ENCODE measurements around the gene RALB. TPM values are rescaled to one million over a fixed set of nuclear protein-coding genes. Genes with fewer than 3 reads are reported as not detected.

The RALB gene
- total RNA-seq, 2 experiments from 2014 or later = 3.1 to 3.6 TPM

- Mint-ChIP-seq H3K4me3 (peak overlapping the region; percentile 44), H3K4me1 (ENCODE audit: low read depth) (peaks cover 15% of the 10 kb centered on the region), H3K27me3 (peaks cover 66% of the 10 kb centered on the region), H3K27ac (no peak overlapping the region), H3K9me3 (no peaks in the 10 kb centered on the region), H3K36me3 (ENCODE audit: low read depth) (no peaks in the 10 kb centered on the region)
- H3K4me1 ChIP-seq (ENCODE audit: insufficient read depth, low read length) = peaks cover 31% of the 10 kb centered on the region
- H3K27ac ChIP-seq (ENCODE audit: low read depth in 1 of 2, low read length in 2 of 2) = no peak overlapping the region
- H3K27me3 ChIP-seq (ENCODE audit: control insufficient read depth in 1 of 2, insufficient read depth in 2 of 2, low read length in 2 of 2) = peaks cover 42 to 56% of the 10 kb centered on the region in 2 experiments
- no peak overlapping the region for H3K4me3 ChIP-seq (ENCODE audit: low read length)
- intact Hi-C loops (cut with DNase I, micrococcal nuclease) = loop anchor here in 1 of 2 experiments (2.0 kb wide), 1 partner anchor 338 kb away; no protein-coding TSS in a partner anchor
- peaks cover 0 to 16% of the 10 kb centered on the region in 2 experiments for H3K9me3 ChIP-seq (ENCODE audit: control insufficient read depth in 1 of 2, insufficient read depth in 1 of 2, low read length in 2 of 2)
- ChIA-PET CTCF (no interaction called here), POLR2A (no interaction called here)
- ATAC-seq (ENCODE audit: poor library complexity) (no peak), DNase-seq (no peak)
- TF ChIP-seq CTCF (IDR thresholded peaks at IDR 0.05) = no peak
- no peaks in the 10 kb centered on the region for H3K36me3 ChIP-seq (ENCODE audit: insufficient read depth, low read length)
Measured at GRCh38 chr2:120342446-120342845, 89.8 kb downstream of the RALB start.

- H3K9me3 ChIP-seq (ENCODE audit: control insufficient read depth in 1 of 2, insufficient read depth in 1 of 2, low read length in 2 of 2) = peaks cover 0 to 17% of the 10 kb centered on the region in 2 experiments
- no peaks in the 10 kb centered on the region for H3K36me3 ChIP-seq (ENCODE audit: insufficient read depth, low read length)
- Mint-ChIP-seq H3K27ac (no peak overlapping the region), H3K4me3 (peak overlapping the region; percentile 84), H3K9me3 (no peaks in the 10 kb centered on the region), H3K4me1 (ENCODE audit: low read depth) (peaks cover 19% of the 10 kb centered on the region), H3K36me3 (ENCODE audit: low read depth) (no peaks in the 10 kb centered on the region), H3K27me3 (peaks cover 67% of the 10 kb centered on the region)
- no peak overlapping the region for H3K4me3 ChIP-seq (ENCODE audit: low read length)
- ChIA-PET POLR2A (no interaction called here), CTCF (interaction anchor here (1.0 to 1.1 kb wide), 2 partner anchors 9 to 332 kb away, joined by 3 to 4 read pairs; no protein-coding TSS in a partner anchor)
- no peak for ATAC-seq (ENCODE audit: poor library complexity)
- H3K27me3 ChIP-seq (ENCODE audit: control insufficient read depth in 1 of 2, insufficient read depth in 2 of 2, low read length in 2 of 2) = peaks cover 47 to 62% of the 10 kb centered on the region in 2 experiments
- intact Hi-C loops (cut with DNase I, micrococcal nuclease) = loop anchor here in 1 of 2 experiments (2.0 kb wide), 1 partner anchor 338 kb away; no protein-coding TSS in a partner anchor
- H3K27ac ChIP-seq (ENCODE audit: low read depth in 1 of 2, low read length in 2 of 2) = no peak overlapping the region
- no peak for TF ChIP-seq CTCF (IDR thresholded peaks at IDR 0.05)
- DNase-seq = no peak
- H3K4me1 ChIP-seq (ENCODE audit: insufficient read depth, low read length) = peaks cover 35% of the 10 kb centered on the region
Measured at GRCh38 chr2:120343100-120343432, 90.4 kb downstream of the RALB start.

- Mint-ChIP-seq H3K36me3 (ENCODE audit: low read depth) (no peaks in the 10 kb centered on the region), H3K4me1 (ENCODE audit: low read depth) (peaks cover 19% of the 10 kb centered on the region), H3K27me3 (peaks cover 67% of the 10 kb centered on the region), H3K4me3 (peak overlapping the region; percentile 84), H3K27ac (no peak overlapping the region), H3K9me3 (no peaks in the 10 kb centered on the region)
- no peak overlapping the region for H3K4me3 ChIP-seq (ENCODE audit: low read length)
- H3K27ac ChIP-seq (ENCODE audit: low read depth in 1 of 2, low read length in 2 of 2) = no peak overlapping the region
- TF ChIP-seq CTCF (IDR thresholded peaks at IDR 0.05) = peak; percentile 42
- DNase-seq = peak; percentile 14 to 73 (median 42)
- H3K27me3 ChIP-seq (ENCODE audit: control insufficient read depth in 1 of 2, insufficient read depth in 2 of 2, low read length in 2 of 2) = peaks cover 51 to 67% of the 10 kb centered on the region in 2 experiments
- no peaks in the 10 kb centered on the region for H3K36me3 ChIP-seq (ENCODE audit: insufficient read depth, low read length)
- intact Hi-C loops (cut with DNase I, micrococcal nuclease) = loop anchor here in 1 of 2 experiments (2.0 kb wide), 1 partner anchor 337 kb away; no protein-coding TSS in a partner anchor
- peaks cover 35% of the 10 kb centered on the region for H3K4me1 ChIP-seq (ENCODE audit: insufficient read depth, low read length)
- ChIA-PET POLR2A (no interaction called here), CTCF (interaction anchor here (1.0 to 1.1 kb wide), 2 partner anchors 10 to 332 kb away, joined by 3 to 4 read pairs; no protein-coding TSS in a partner anchor)
- H3K9me3 ChIP-seq (ENCODE audit: control insufficient read depth in 1 of 2, insufficient read depth in 1 of 2, low read length in 2 of 2) = peaks cover 0 to 17% of the 10 kb centered on the region in 2 experiments
- ATAC-seq (ENCODE audit: poor library complexity) = peak; percentile 49
Measured at GRCh38 chr2:120343433-120344105, 90.9 kb downstream of the RALB start.

Other genes with a start within 250 kb of the RALB start
- 1 to 10 TPM; 4.6 to 5.1 TPM for gene EPB41L5, start 239.8 kb upstream of the RALB start, total RNA-seq
- gene TMEM185B, start 29.5 kb upstream of the RALB start, total RNA-seq = 10 to 100 TPM; 17.7 to 19.0 TPM
- gene INHBB, start 93.3 kb downstream of the RALB start, total RNA-seq = not detected

Data from CD4-positive, alpha-beta T cell (primary cell).